Stimulated activated CD8-positive, alpha-beta memory T cell treated with anti-CD3 and anti-CD28 coated beads, Interleukin-12 subunit alpha, Interleukin-12 subunit beta, amount 100 ng/mL, for 4 hours (primary cell): ENCODE data around the gene TFB2M.
"Not testable (repeated sequence)": the region's sequence is repeated elsewhere in the genome, so short reads cannot be mapped to it uniquely, and the experiment has no call there.

ENCODE experiments used
- DNase-seq: peaks from one replicate; pipeline ENCODE4 v3.0.0-alpha.2; 2020; ENCODE audit warnings: low read depth

Gene TFB2M

GRCh38 chr1:246566128-246566812, at the start of gene TFB2M, which contains the start of gene CNST:
TSS of gene TFB2M (minus strand) at chr1:246566261. CDS start at chr1:246566138, 123 bp downstream.
TSS of gene CNST (plus strand) at chr1:246566456. CDS start at chr1:246591563, 25,107 bp downstream.
- peak; percentile 89 for DNase-seq

- DNase-seq = no peak
Observed at GRCh38 chr1:246613096-246613758, 47.2 kb upstream of the TFB2M start.

GRCh38 chr1:246609632-246610031, 43.6 kb upstream of the TFB2M start:
- DNase-seq = no peak

GRCh38 chr1:246608616-246609376, 42.7 kb upstream of the TFB2M start:
- no peak for DNase-seq

GRCh38 chr1:246607462-246607861, 41.4 kb upstream of the TFB2M start:
- DNase-seq = no peak

- not testable (repeated sequence) for DNase-seq
Observed at GRCh38 chr1:246605231-246605630, 39.2 kb upstream of the TFB2M start.

- no peak for DNase-seq
Observed at GRCh38 chr1:246602194-246602593, 36.1 kb upstream of the TFB2M start.

GRCh38 chr1:246600579-246600978, 34.5 kb upstream of the TFB2M start:
- DNase-seq = no peak

- DNase-seq = no peak
Observed at GRCh38 chr1:246599315-246599714, 33.3 kb upstream of the TFB2M start.

- DNase-seq = no peak
Observed at GRCh38 chr1:246597971-246598370, 31.9 kb upstream of the TFB2M start.

- DNase-seq = no peak
Observed at GRCh38 chr1:246597340-246597739, 31.3 kb upstream of the TFB2M start.

- DNase-seq = no peak
Observed at GRCh38 chr1:246595146-246595545, 29.1 kb upstream of the TFB2M start.

- DNase-seq = no peak
Observed at GRCh38 chr1:246592695-246593094, 26.6 kb upstream of the TFB2M start.

- no peak for DNase-seq
Observed at GRCh38 chr1:246591958-246592357, 25.9 kb upstream of the TFB2M start.

GRCh38 chr1:246591504-246591903, 25.4 kb upstream of the TFB2M start:
- no peak for DNase-seq

- DNase-seq = no peak
Observed at GRCh38 chr1:246591047-246591446, 25.0 kb upstream of the TFB2M start.

- DNase-seq = not testable (repeated sequence)
Observed at GRCh38 chr1:246589919-246590318, 23.9 kb upstream of the TFB2M start.

GRCh38 chr1:246588159-246588721, 22.2 kb upstream of the TFB2M start:
- no peak for DNase-seq

- no peak for DNase-seq
Observed at GRCh38 chr1:246587606-246588005, 21.5 kb upstream of the TFB2M start.

GRCh38 chr1:246587032-246587431, 21.0 kb upstream of the TFB2M start:
- DNase-seq = no peak

- DNase-seq = no peak
Observed at GRCh38 chr1:246583448-246584185, 17.6 kb upstream of the TFB2M start.

- DNase-seq = no peak
Observed at GRCh38 chr1:246583056-246583440, 17.0 kb upstream of the TFB2M start.
